WTC11 (cell line): ENCODE data around the gene THAP3.

ENCODE experiments used
- FOXJ3 ChIP-seq: sonication (generic); formaldehyde crosslinking; IDR thresholded peaks from 2 replicates; pipeline ENCODE4 v1.9.0; 2021; ENCODE audit warnings: missing genetic modification reagents, mild to moderate bottlenecking, borderline replicate concordance
- TF ChIP-seq, protein P1 (sequence below): fragments of 200-600 bp; IDR thresholded peaks from 2 replicates; pipeline ENCODE4 v1.8.0; 2022; ENCODE audit warnings: antibody characterized with exemption

DNA sequence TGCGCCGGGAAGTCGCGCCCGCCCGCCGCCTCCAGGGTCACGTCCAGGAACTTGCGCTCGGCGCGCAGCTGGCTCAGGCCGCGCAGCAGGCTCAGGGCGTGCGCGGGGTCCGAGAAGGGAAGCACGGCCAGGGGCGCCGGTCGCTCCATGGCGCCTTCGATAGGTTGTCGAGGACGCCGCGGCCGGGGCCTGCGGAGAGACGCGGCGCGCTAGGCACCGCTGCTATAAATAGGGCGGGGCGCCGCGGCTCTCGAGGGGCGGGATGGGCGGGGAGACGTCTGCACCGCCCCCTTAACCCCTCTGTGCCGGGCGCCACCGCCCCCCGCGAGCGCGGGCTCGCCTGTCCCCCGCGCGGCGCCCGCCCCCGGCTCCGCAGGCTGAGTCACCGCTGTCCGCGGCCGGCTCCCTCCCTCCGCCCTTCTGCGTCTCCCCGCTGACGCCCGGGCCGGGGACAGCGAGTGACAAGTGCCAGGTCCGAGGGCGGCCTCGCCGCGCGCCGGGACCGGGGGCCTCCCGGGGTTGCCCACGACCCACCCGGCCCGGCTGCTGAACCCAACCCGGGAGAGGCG, 21.9 kb upstream of the THAP3 start, which contains the start of gene KLHL21:
- TF ChIP-seq, protein P1, sequence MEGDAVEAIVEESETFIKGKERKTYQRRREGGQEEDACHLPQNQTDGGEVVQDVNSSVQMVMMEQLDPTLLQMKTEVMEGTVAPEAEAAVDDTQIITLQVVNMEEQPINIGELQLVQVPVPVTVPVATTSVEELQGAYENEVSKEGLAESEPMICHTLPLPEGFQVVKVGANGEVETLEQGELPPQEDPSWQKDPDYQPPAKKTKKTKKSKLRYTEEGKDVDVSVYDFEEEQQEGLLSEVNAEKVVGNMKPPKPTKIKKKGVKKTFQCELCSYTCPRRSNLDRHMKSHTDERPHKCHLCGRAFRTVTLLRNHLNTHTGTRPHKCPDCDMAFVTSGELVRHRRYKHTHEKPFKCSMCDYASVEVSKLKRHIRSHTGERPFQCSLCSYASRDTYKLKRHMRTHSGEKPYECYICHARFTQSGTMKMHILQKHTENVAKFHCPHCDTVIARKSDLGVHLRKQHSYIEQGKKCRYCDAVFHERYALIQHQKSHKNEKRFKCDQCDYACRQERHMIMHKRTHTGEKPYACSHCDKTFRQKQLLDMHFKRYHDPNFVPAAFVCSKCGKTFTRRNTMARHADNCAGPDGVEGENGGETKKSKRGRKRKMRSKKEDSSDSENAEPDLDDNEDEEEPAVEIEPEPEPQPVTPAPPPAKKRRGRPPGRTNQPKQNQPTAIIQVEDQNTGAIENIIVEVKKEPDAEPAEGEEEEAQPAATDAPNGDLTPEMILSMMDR: no peak
- no peak for TF ChIP-seq FOXJ3 (CRISPR knock-in tag)
